HepG2 (cell line): ENCODE results near the gene C15orf62.
A peak's percentile ranks its signal among the peaks of the same experiment; 100 is the strongest.

Experiments used
- AGO2 ChIP-seq: fragments of 200-400 bp; formaldehyde crosslinking; optimal IDR thresholded peaks from 2 replicates; pipeline ENCODE3; 2017; ENCODE audit warnings: mild to moderate bottlenecking, low read depth, low read length, moderate library complexity
- HMGA1 ChIP-seq: sonication (generic); formaldehyde crosslinking; conservative IDR thresholded peaks from 2 replicates; pipeline ENCODE4 v1.4.0; 2020; ENCODE audit warnings: missing genetic modification reagents
- HNRNPL ChIP-seq: fragments of 200-400 bp; formaldehyde crosslinking; IDR thresholded peaks from 2 replicates; pipeline ENCODE4 v1.6.1; 2017; ENCODE audit warnings: mild to moderate bottlenecking, low read depth, low read length
- JUND ChIP-seq: sonication (generic); formaldehyde crosslinking; IDR thresholded peaks from 2 replicates; pipeline ENCODE4 v1.8.0; 2022; ENCODE audit warnings: mild to moderate bottlenecking, missing genetic modification reagents
- NFYB ChIP-seq: sonication (generic); formaldehyde crosslinking; IDR thresholded peaks from 2 replicates; pipeline ENCODE4 v1.4.0; 2020; ENCODE audit warnings: missing genetic modification reagents
- POLR2A ChIP-seq, 2 experiments: IDR thresholded peaks; 2 replicates each; pipeline ENCODE4 v1.6.1; 2011; ENCODE audit warnings: low read depth in 2 of 2, low read length in 2 of 2, mild to moderate bottlenecking in 1 of 2, moderate library complexity in 1 of 2; ENCODE audit not compliant: insufficient read depth in 1 of 2
- POLR2AphosphoS5 ChIP-seq: IDR thresholded peaks from 2 replicates; pipeline ENCODE4 v1.6.1; 2012; ENCODE audit warnings: low read depth, low read length
- UBTF ChIP-seq: sonication (generic); formaldehyde crosslinking; IDR thresholded peaks from 2 replicates; pipeline ENCODE4 v1.4.0; 2020; ENCODE audit warnings: mild to moderate bottlenecking, missing genetic modification reagents
- ZNF136 ChIP-seq: sonication (generic); formaldehyde crosslinking; IDR thresholded peaks from 2 replicates; pipeline ENCODE4 v1.8.1; 2022; ENCODE audit warnings: low read depth, mild to moderate bottlenecking, moderate library complexity, missing genetic modification reagents
- ZNF282 ChIP-seq: fragments of 450-650 bp; IDR thresholded peaks from 2 replicates; pipeline ENCODE4 v1.6.1; 2018; ENCODE audit not compliant: partially characterized antibody
- ZNF549 ChIP-seq: sonication (generic); formaldehyde crosslinking; IDR thresholded peaks from 2 replicates; pipeline ENCODE4 v1.5.0; 2020; ENCODE audit warnings: missing genetic modification reagents
- TF ChIP-seq, protein P1 (sequence below): sonication (generic); formaldehyde crosslinking; IDR thresholded peaks from 2 replicates; pipeline ENCODE4 v1.4.0; 2020; ENCODE audit warnings: mild to moderate bottlenecking, low read depth, missing genetic modification reagents
- TF ChIP-seq, protein P2 (sequence below): sonication (generic); formaldehyde crosslinking; IDR thresholded peaks from 2 replicates; pipeline ENCODE4 v1.5.0; 2020; ENCODE audit warnings: missing genetic modification reagents

- TF ChIP-seq HMGA1 (CRISPR knock-in tag) (no peak), POLR2A (IDR thresholded peaks at IDR 0.05; ENCODE audit: insufficient read depth in 1 of 2, low read depth in 2 of 2, low read length in 2 of 2) (peak in 1 of 2 experiments; percentile 28; a peak in 1 of 4 replicates), HNRNPL (no peak), ZNF549 (CRISPR knock-in tag) (no peak), ZNF136 (CRISPR knock-in tag) (no peak), POLR2AphosphoS5 (no peak), AGO2 (peak; percentile 61), ZNF282 (no peak), UBTF (CRISPR knock-in tag) (no peak), NFYB (CRISPR knock-in tag) (no peak), JUND (no peak)
- TF ChIP-seq, protein P1, sequence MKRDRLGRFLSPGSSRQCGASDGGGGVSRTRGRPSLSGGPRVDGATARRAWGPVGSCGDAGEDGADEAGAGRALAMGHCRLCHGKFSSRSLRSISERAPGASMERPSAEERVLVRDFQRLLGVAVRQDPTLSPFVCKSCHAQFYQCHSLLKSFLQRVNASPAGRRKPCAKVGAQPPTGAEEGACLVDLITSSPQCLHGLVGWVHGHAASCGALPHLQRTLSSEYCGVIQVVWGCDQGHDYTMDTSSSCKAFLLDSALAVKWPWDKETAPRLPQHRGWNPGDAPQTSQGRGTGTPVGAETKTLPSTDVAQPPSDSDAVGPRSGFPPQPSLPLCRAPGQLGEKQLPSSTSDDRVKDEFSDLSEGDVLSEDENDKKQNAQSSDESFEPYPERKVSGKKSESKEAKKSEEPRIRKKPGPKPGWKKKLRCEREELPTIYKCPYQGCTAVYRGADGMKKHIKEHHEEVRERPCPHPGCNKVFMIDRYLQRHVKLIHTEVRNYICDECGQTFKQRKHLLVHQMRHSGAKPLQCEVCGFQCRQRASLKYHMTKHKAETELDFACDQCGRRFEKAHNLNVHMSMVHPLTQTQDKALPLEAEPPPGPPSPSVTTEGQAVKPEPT (CRISPR knock-in tag): no peak
- TF ChIP-seq, protein P2, sequence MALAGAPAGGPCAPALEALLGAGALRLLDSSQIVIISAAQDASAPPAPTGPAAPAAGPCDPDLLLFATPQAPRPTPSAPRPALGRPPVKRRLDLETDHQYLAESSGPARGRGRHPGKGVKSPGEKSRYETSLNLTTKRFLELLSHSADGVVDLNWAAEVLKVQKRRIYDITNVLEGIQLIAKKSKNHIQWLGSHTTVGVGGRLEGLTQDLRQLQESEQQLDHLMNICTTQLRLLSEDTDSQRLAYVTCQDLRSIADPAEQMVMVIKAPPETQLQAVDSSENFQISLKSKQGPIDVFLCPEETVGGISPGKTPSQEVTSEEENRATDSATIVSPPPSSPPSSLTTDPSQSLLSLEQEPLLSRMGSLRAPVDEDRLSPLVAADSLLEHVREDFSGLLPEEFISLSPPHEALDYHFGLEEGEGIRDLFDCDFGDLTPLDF (CRISPR knock-in tag): no peak
Measured at GRCh38 chr15:40768521-40769273, 1.1 kb upstream of the C15orf62 start.
